ENCODE results near the gene CNTFR.

Gene CNTFR

GRCh38 chr9:34573599-34574325, 15.8 kb downstream of the CNTFR start:
- DNase-seq (ENCODE audit: extremely low read depth in 1 of 2, low read depth in 1 of 2), result no peak

GRCh38 chr9:34572628-34573027, 16.9 kb downstream of the CNTFR start:
- no peak for DNase-seq (ENCODE audit: extremely low read depth in 1 of 2, low read depth in 1 of 2)

- DNase-seq (ENCODE audit: extremely low read depth in 1 of 2, low read depth in 1 of 2), result no peak
Observed at GRCh38 chr9:34572092-34572491, 17.4 kb downstream of the CNTFR start.

- DNase-seq (ENCODE audit: extremely low read depth in 1 of 2, low read depth in 1 of 2), result no peak
Observed at GRCh38 chr9:34571481-34571810, 18.1 kb downstream of the CNTFR start.

- no peak for DNase-seq (ENCODE audit: extremely low read depth in 1 of 2, low read depth in 1 of 2)
Observed at GRCh38 chr9:34570809-34571480, 18.6 kb downstream of the CNTFR start.

GRCh38 chr9:34570376-34570775, 19.1 kb downstream of the CNTFR start:
- no peak for DNase-seq (ENCODE audit: extremely low read depth in 1 of 2, low read depth in 1 of 2)

GRCh38 chr9:34568774-34569173, 20.8 kb downstream of the CNTFR start:
- no peak for DNase-seq (ENCODE audit: extremely low read depth in 1 of 2, low read depth in 1 of 2)

GRCh38 chr9:34568133-34568532, 21.4 kb downstream of the CNTFR start:
- no peak for DNase-seq (ENCODE audit: extremely low read depth in 1 of 2, low read depth in 1 of 2)

- DNase-seq (ENCODE audit: extremely low read depth in 1 of 2, low read depth in 1 of 2), result no peak
Observed at GRCh38 chr9:34566972-34567371, 22.6 kb downstream of the CNTFR start.

GRCh38 chr9:34566322-34566721, 23.2 kb downstream of the CNTFR start:
- no peak for DNase-seq (ENCODE audit: extremely low read depth in 1 of 2, low read depth in 1 of 2)

GRCh38 chr9:34565856-34566255, 23.7 kb downstream of the CNTFR start:
- DNase-seq (ENCODE audit: extremely low read depth in 1 of 2, low read depth in 1 of 2), result no peak

- no peak for DNase-seq (ENCODE audit: extremely low read depth in 1 of 2, low read depth in 1 of 2)
Observed at GRCh38 chr9:34564617-34565016, 24.9 kb downstream of the CNTFR start.

- DNase-seq (ENCODE audit: extremely low read depth in 1 of 2, low read depth in 1 of 2), result no peak
Observed at GRCh38 chr9:34563262-34563661, 26.3 kb downstream of the CNTFR start.

- no peak for DNase-seq (ENCODE audit: extremely low read depth in 1 of 2, low read depth in 1 of 2)
Observed at GRCh38 chr9:34562135-34562745, 27.3 kb downstream of the CNTFR start.

- no peak for DNase-seq (ENCODE audit: extremely low read depth in 1 of 2, low read depth in 1 of 2)
Observed at GRCh38 chr9:34560599-34561214, 28.8 kb downstream of the CNTFR start.

- no peak for DNase-seq (ENCODE audit: extremely low read depth in 1 of 2, low read depth in 1 of 2)
Observed at GRCh38 chr9:34559624-34560455, 29.7 kb downstream of the CNTFR start.

- DNase-seq (ENCODE audit: extremely low read depth in 1 of 2, low read depth in 1 of 2), result no peak
Observed at GRCh38 chr9:34558919-34559623, 30.5 kb downstream of the CNTFR start.

GRCh38 chr9:34558364-34558763, 31.2 kb downstream of the CNTFR start:
- DNase-seq (ENCODE audit: extremely low read depth in 1 of 2, low read depth in 1 of 2), result no peak

GRCh38 chr9:34557426-34558321, 31.9 kb downstream of the CNTFR start:
- no peak for DNase-seq (ENCODE audit: extremely low read depth in 1 of 2, low read depth in 1 of 2)

All from activated CD8-positive, alpha-beta memory T cell treated with anti-CD3 and anti-CD28 coated beads for 1 hour (primary cell).